Esophagus squamous epithelium (tissue), 4 donors: ENCODE data around the gene CYP27B1.

Experiments used
- CTCF ChIP-seq, 6 experiments: fragments of 450-650 bp in 4 of 6; fragments of 200-600 bp in 2 of 6; sonication (generic) in 2 of 6; IDR thresholded peaks; one replicate each; pipeline ENCODE4 v1.5.1; 2016 to 2019; ENCODE audit warnings: antibody characterized with exemption in 6 of 6, mild to moderate bottlenecking in 4 of 6, moderate library complexity in 4 of 6
- POLR2A ChIP-seq, 4 donors: fragments of 450-650 bp; IDR thresholded peaks; one replicate each; pipeline ENCODE4 v1.6.1; 2017; ENCODE audit warnings: antibody characterized with exemption in 4 of 4, mild to moderate bottlenecking in 4 of 4, moderate library complexity in 3 of 4

- TF ChIP-seq CTCF (IDR thresholded peaks at IDR 0.05) (no peak), POLR2A (IDR thresholded peaks at IDR 0.05) (no peak)
Measured at GRCh38 chr12:57729321-57729844, 37.5 kb downstream of the CYP27B1 start.
